ENCODE results near the gene CFAP20DC.
"Not testable (repeated sequence)": the region's sequence is repeated elsewhere in the genome, so short reads cannot be mapped to it uniquely, and the experiment has no call there.

The CFAP20DC gene

GRCh38 chr3:59064276-59064675 is 14.5 kb upstream of the CFAP20DC start:
- TF ChIP-seq CTCF (IDR thresholded peaks at IDR 0.05; ENCODE audit: extremely low read depth, missing control alignments), result no peak
- no peak for DNase-seq (ENCODE audit: low spot score)

- DNase-seq (ENCODE audit: low spot score), result no peak
- no peak for TF ChIP-seq CTCF (IDR thresholded peaks at IDR 0.05; ENCODE audit: extremely low read depth, missing control alignments)
Observed at GRCh38 chr3:59056706-59057105, 6.9 kb upstream of the CFAP20DC start.

GRCh38 chr3:59052803-59053411 is 3.1 kb upstream of the CFAP20DC start:
- TF ChIP-seq CTCF (IDR thresholded peaks at IDR 0.05; ENCODE audit: extremely low read depth, missing control alignments), result peak; percentile 42
- peak; percentile 40 for DNase-seq (ENCODE audit: low spot score)

- not testable (repeated sequence) for DNase-seq (ENCODE audit: low spot score)
Observed at GRCh38 chr3:59050811-59051414, 1.1 kb upstream of the CFAP20DC start.

- TF ChIP-seq CTCF (IDR thresholded peaks at IDR 0.05; ENCODE audit: extremely low read depth, missing control alignments), result no peak
- no peak for DNase-seq (ENCODE audit: low spot score)
Observed at GRCh38 chr3:59046839-59047238, 3.0 kb downstream of the CFAP20DC start.

GRCh38 chr3:59043391-59043790 is 6.4 kb downstream of the CFAP20DC start:
- TF ChIP-seq CTCF (IDR thresholded peaks at IDR 0.05; ENCODE audit: extremely low read depth, missing control alignments), result no peak
- no peak for DNase-seq (ENCODE audit: low spot score)

- no peak for TF ChIP-seq CTCF (IDR thresholded peaks at IDR 0.05; ENCODE audit: extremely low read depth, missing control alignments)
- no peak for DNase-seq (ENCODE audit: low spot score)
Observed at GRCh38 chr3:59040902-59041301, 8.9 kb downstream of the CFAP20DC start.

GRCh38 chr3:59027607-59028006 is 22.2 kb downstream of the CFAP20DC start:
- no peak for DNase-seq (ENCODE audit: low spot score)
- TF ChIP-seq CTCF (IDR thresholded peaks at IDR 0.05; ENCODE audit: extremely low read depth, missing control alignments), result no peak

Measured in GM20000 (cell line).